Vagina (tissue), 2 donors: ENCODE data around the gene TES. TPM values are rescaled to one million over a fixed set of nuclear protein-coding genes. Genes with fewer than 3 reads are reported as not detected.

ENCODE experiments used
- DNase-seq, 2 donors: peaks; one replicate each; pipeline ENCODE4 v3.0.0-alpha.2; 2017; ENCODE audit errors: extremely low spot score in 2 of 2
- H3K27ac ChIP-seq: fragments of 200-600 bp; sonication (generic); one replicate; pipeline ENCODE4 v1.5.1; 2019
- H3K27me3 ChIP-seq: fragments of 200-600 bp; sonication (generic); one replicate; pipeline ENCODE4 v1.5.1; 2019
- H3K36me3 ChIP-seq, 2 donors: fragments of 200-600 bp; sonication (generic); one replicate each; pipeline ENCODE4 v1.5.1; 2017 to 2019
- H3K4me1 ChIP-seq: fragments of 200-600 bp; sonication (generic); one replicate; pipeline ENCODE4 v1.5.1; 2019
- H3K4me3 ChIP-seq, 2 donors: fragments of 200-600 bp; sonication (generic); 1 replicate in 1 of 2; 2 replicates in 1 of 2; pipeline ENCODE4 v1.5.1; 2016 to 2019
- H3K9me3 ChIP-seq: fragments of 200-600 bp; sonication (generic); one replicate; pipeline ENCODE4 v1.5.1; 2019
- POLR2A ChIP-seq, 2 donors: fragments of 450-650 bp; IDR thresholded peaks; one replicate each; pipeline ENCODE4 v1.6.1; 2017; ENCODE audit warnings: antibody characterized with exemption in 2 of 2, mild to moderate bottlenecking in 2 of 2, moderate library complexity in 2 of 2
- POLR2AphosphoS5 ChIP-seq, 2 donors: sonication (generic); formaldehyde crosslinking; IDR thresholded peaks; one replicate each; pipeline ENCODE4 v1.9.0; 2017; ENCODE audit warnings: antibody characterized with exemption in 2 of 2, mild to moderate bottlenecking in 2 of 2, low read depth in 1 of 2; ENCODE audit not compliant: insufficient read depth in 1 of 2
- intact Hi-C: fragments of 100-400 bp; cut with DNase I; formaldehyde crosslinking; loops from one replicate; pipeline ENCODE4 v1.15.1; 2023
- total RNA-seq: library from RNA; depleted of rRNA; stranded (reverse); fragments of >200 nt; gene quantifications from one replicate; pipeline ENCODE4 v1.2.3, GENCODE V29; 2016
- TF ChIP-seq, protein P1 (sequence below), 3 experiments: fragments of 450-650 bp in 2 of 3; fragments of 200-600 bp in 1 of 3; sonication (generic) in 1 of 3; IDR thresholded peaks; one replicate each; pipeline ENCODE4 v1.5.1; 2017 to 2019; ENCODE audit warnings: antibody characterized with exemption in 3 of 3, mild to moderate bottlenecking in 2 of 3, moderate library complexity in 2 of 3

Gene TES
- total RNA-seq, 1 donor from 2014 or later, result 87.7 TPM

DNA sequence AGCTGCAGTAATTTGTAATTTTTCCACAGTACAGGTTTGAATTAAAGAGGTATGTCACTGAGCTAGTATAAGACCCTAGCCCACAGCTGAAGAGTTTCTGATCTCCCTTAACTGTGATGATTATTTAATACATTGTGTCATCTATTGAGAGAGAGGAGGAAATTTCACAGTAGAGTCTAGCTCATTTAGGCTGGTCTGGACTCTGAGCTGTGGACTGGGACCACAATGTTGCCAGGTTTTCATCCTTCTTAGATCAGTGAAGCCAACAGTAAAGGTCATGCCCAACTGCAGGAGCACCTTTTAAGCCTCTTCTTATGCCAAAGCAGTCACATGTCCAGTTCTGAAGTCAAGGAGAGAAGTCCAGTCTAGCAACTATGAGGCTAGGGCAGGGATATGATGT, 8.9 kb downstream of the TES start:
- H3K4me1 ChIP-seq, result peaks cover 43% of the 10 kb centered on the region
- no peak for DNase-seq
- intact Hi-C loops, result no loop called here

DNA sequence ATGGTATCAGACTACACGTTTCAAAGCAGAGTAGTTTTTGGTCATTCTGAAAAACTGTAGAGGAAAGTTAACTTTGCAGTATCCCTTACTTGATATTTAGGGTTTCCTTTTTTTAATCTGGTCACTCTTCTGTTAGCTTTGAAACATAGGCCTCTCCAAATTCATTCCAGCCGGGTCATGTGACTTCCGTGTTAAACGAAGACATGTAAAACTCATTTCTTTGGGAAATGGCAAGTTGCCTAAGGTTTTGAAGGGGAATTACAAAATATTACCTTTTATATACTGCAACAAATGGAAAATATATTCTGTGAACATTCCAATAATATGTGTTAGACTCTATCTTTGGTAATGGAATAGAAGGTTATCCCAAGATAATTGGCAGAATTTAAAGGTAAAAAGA, 9.5 kb downstream of the TES start:
- intact Hi-C loops, result no loop called here
- H3K27me3 ChIP-seq, result no peaks in the 10 kb centered on the region
- no peak for TF ChIP-seq POLR2A (IDR thresholded peaks at IDR 0.05)
- TF ChIP-seq, protein P1, sequence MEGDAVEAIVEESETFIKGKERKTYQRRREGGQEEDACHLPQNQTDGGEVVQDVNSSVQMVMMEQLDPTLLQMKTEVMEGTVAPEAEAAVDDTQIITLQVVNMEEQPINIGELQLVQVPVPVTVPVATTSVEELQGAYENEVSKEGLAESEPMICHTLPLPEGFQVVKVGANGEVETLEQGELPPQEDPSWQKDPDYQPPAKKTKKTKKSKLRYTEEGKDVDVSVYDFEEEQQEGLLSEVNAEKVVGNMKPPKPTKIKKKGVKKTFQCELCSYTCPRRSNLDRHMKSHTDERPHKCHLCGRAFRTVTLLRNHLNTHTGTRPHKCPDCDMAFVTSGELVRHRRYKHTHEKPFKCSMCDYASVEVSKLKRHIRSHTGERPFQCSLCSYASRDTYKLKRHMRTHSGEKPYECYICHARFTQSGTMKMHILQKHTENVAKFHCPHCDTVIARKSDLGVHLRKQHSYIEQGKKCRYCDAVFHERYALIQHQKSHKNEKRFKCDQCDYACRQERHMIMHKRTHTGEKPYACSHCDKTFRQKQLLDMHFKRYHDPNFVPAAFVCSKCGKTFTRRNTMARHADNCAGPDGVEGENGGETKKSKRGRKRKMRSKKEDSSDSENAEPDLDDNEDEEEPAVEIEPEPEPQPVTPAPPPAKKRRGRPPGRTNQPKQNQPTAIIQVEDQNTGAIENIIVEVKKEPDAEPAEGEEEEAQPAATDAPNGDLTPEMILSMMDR (IDR thresholded peaks at IDR 0.05), result no peak
- no peak for TF ChIP-seq POLR2AphosphoS5 (IDR thresholded peaks at IDR 0.05; ENCODE audit: insufficient read depth in 1 of 2, low read depth in 1 of 2)
- H3K9me3 ChIP-seq, result no peaks in the 10 kb centered on the region
- DNase-seq, result no peak
- no peak overlapping the region for H3K4me3 ChIP-seq
- no peaks in the 10 kb centered on the region for H3K36me3 ChIP-seq
- peaks cover 38% of the 10 kb centered on the region for H3K4me1 ChIP-seq
- H3K27ac ChIP-seq, result no peak overlapping the region

More for the DNA sequence above, 8.9 kb downstream of the TES start:
- TF ChIP-seq POLR2A (IDR thresholded peaks at IDR 0.05), result no peak
- TF ChIP-seq, protein P1 (IDR thresholded peaks at IDR 0.05), result no peak
- TF ChIP-seq POLR2AphosphoS5 (IDR thresholded peaks at IDR 0.05; ENCODE audit: insufficient read depth in 1 of 2, low read depth in 1 of 2), result no peak
- Histone ChIP-seq H3K9me3 (no peaks in the 10 kb centered on the region), H3K27ac (peak overlapping the region; percentile 17), H3K27me3 (no peaks in the 10 kb centered on the region), H3K4me3 (no peak overlapping the region), H3K36me3 (no peaks in the 10 kb centered on the region)

DNA sequence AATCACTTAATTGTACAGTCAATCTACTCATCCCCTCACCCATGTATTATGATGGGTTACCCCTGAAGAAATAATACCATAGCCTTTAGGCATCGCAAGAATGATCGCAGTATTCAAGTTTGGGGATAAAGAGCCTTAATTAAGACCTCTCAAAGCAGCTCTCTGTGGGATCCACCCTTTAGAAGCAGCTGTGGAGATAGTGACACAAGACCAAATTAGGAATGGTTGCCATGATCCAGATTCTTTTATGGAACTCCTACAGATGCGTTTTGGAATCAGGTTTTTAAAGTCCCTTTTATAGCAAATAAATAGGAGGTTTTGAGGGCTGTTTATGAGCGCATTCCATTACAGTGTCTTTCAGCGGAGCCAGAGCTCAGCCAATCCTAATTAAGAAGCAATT, 12.2 kb downstream of the TES start:
- TF ChIP-seq, protein P1 (IDR thresholded peaks at IDR 0.05), result no peak
- TF ChIP-seq POLR2A (IDR thresholded peaks at IDR 0.05) (no peak), POLR2AphosphoS5 (IDR thresholded peaks at IDR 0.05; ENCODE audit: insufficient read depth in 1 of 2, low read depth in 1 of 2) (no peak)
- Histone ChIP-seq H3K27me3 (no peaks in the 10 kb centered on the region), H3K4me3 (peak overlapping the region; percentile 1 to 9), H3K27ac (peak overlapping the region; percentile 31), H3K9me3 (no peaks in the 10 kb centered on the region), H3K36me3 (no peaks in the 10 kb centered on the region), H3K4me1 (peaks cover 25% of the 10 kb centered on the region)
- intact Hi-C loops, result no loop called here
- DNase-seq, result no peak

DNA sequence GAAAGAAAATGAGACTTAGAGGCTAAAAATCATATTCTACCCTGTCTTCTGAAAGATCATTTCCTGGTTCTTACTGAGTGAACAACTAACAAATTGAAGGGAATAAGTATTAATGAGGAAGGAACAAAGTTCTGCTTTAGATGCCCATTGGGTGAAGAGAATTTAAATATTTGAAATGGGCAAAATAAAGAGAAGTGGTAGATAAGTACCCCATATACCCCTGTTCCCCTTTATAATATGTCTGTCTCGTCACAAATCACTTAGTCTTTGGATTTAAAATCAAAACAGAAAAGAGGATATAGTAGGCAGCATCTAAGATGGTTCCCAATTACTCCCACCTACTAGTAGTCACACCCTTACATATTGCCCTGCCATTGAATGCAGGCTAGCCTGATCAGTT, 13.2 kb downstream of the TES start:
- no peak overlapping the region for H3K27ac ChIP-seq
- peaks cover 20% of the 10 kb centered on the region for H3K4me1 ChIP-seq
- no peaks in the 10 kb centered on the region for H3K9me3 ChIP-seq
- no peaks in the 10 kb centered on the region for H3K36me3 ChIP-seq
- TF ChIP-seq POLR2A (IDR thresholded peaks at IDR 0.05), result no peak
- TF ChIP-seq, protein P1 (IDR thresholded peaks at IDR 0.05), result no peak
- TF ChIP-seq POLR2AphosphoS5 (IDR thresholded peaks at IDR 0.05; ENCODE audit: insufficient read depth in 1 of 2, low read depth in 1 of 2), result no peak
- intact Hi-C loops, result no loop called here
- no peak for DNase-seq
- no peaks in the 10 kb centered on the region for H3K27me3 ChIP-seq
- no peak overlapping the region for H3K4me3 ChIP-seq

DNA sequence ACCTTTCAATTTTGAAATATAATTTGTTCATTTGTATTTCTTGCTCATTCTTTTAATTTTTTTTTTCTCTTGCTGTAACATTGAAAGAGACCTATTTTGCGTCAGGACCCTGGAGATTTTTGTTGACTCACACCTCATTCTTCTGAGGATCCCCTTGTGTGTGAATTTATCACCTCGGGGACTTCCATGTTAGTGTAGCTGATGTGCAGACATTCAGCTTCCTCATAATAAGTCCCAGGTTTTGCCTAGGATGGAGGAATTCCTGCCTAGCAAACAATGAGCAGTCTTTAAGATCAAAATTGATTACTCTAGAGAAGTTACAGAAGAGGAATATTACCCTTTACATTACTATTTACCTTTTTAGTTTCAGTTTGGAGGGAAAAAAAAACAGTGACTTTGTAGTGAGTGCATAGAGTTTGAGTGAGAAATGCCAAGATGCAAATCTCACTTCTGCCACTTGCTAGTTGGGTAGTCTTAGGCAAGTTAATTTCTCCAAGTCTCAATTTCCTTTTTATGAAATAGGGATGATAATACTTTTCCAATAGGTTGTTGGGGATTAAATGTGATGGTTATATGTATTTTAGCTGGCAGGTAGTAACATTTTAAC, 14.3 kb downstream of the TES start:
- Histone ChIP-seq H3K27me3 (no peaks in the 10 kb centered on the region), H3K36me3 (no peaks in the 10 kb centered on the region), H3K4me1 (peaks cover 21% of the 10 kb centered on the region), H3K4me3 (no peak overlapping the region), H3K9me3 (no peaks in the 10 kb centered on the region), H3K27ac (no peak overlapping the region)
- TF ChIP-seq, protein P1 (IDR thresholded peaks at IDR 0.05), result no peak
- TF ChIP-seq POLR2AphosphoS5 (IDR thresholded peaks at IDR 0.05; ENCODE audit: insufficient read depth in 1 of 2, low read depth in 1 of 2) (no peak), POLR2A (IDR thresholded peaks at IDR 0.05) (no peak)
- no peak for DNase-seq
- intact Hi-C loops, result no loop called here
